Spinal cord (tissue), 4 donors: Measurements from ENCODE around the gene TAS2R31. TPM values are rescaled to one million over a fixed set of nuclear protein-coding genes. Genes with fewer than 3 reads are reported as not detected.

Experiments used
- polyA plus RNA-seq, 2 donors: library from polyadenylated mRNA; unstranded; fragments of 120-200 nt; gene quantifications; one replicate each; pipeline ENCODE4 v1.2.1, GENCODE V29; 2013; ENCODE audit not compliant: insufficient read length in 2 of 2
- total RNA-seq, 2 donors: library from RNA; depleted of rRNA in 1 of 2; stranded (reverse); fragments of 120-200 nt in 1 of 2; fragments of >200 nt in 1 of 2; gene quantifications; one replicate each; pipeline versions ENCODE4 v1.2.3 to v1.2.4, GENCODE V29; 2013 to 2014

Gene TAS2R31
- total and polyA plus RNA-seq, 4 donors, result 0.82 to 18.3 (median 4.7) TPM

Other genes starting within 250 kb of the TAS2R31 start
- under 1 TPM in 1 of 2 donors, not detected in 1; 0.33 TPM for gene TAS2R7, start 228.8 kb downstream of the TAS2R31 start, total RNA-seq
- gene TAS2R7, start 228.8 kb downstream of the TAS2R31 start, polyA plus RNA-seq, result not detected
- under 1 TPM; 0.11 to 0.89 TPM for gene TAS2R8, start 224.1 kb downstream of the TAS2R31 start, total RNA-seq
- gene TAS2R8, start 224.1 kb downstream of the TAS2R31 start, polyA plus RNA-seq, result not detected
- gene TAS2R9, start 221.2 kb downstream of the TAS2R31 start, total RNA-seq, result 1 to 10 TPM in 1 of 2 donors, under 1 TPM in 1; 0.44 to 1.4 TPM
- gene TAS2R9, start 221.2 kb downstream of the TAS2R31 start, polyA plus RNA-seq, result under 1 TPM in 1 of 2 donors, not detected in 1; 0.24 TPM
- gene TAS2R10, start 205.0 kb downstream of the TAS2R31 start, total RNA-seq, result 1 to 10 TPM; 1.8 to 4.5 TPM
- gene TAS2R10, start 205.0 kb downstream of the TAS2R31 start, polyA plus RNA-seq, result under 1 TPM; 0.74 to 0.86 TPM
- 10 to 100 TPM in 1 of 2 donors, 1 to 10 TPM in 1; 3.5 to 11.8 TPM for gene PRR4, start 181.9 kb downstream of the TAS2R31 start, total RNA-seq
- 10 to 100 TPM; 10.7 to 12.5 TPM for gene PRR4, start 181.9 kb downstream of the TAS2R31 start, polyA plus RNA-seq
- 10 to 100 TPM; 44.5 to 66.9 TPM for gene PRH1, start 147.2 kb downstream of the TAS2R31 start, total RNA-seq
- 10 to 100 TPM in 1 of 2 donors, 1 to 10 TPM in 1; 10.0 to 12.3 TPM for gene PRH1, start 147.2 kb downstream of the TAS2R31 start, polyA plus RNA-seq
- 10 to 100 TPM in 1 of 2 donors, 1 to 10 TPM in 1; 2.5 to 10.9 TPM for gene TAS2R13, start 121.8 kb downstream of the TAS2R31 start, total RNA-seq
- not detected for gene TAS2R13, start 121.8 kb downstream of the TAS2R31 start, polyA plus RNA-seq
- under 1 TPM in 1 of 2 donors, not detected in 1; 0.88 TPM for gene PRH2, start 102.2 kb downstream of the TAS2R31 start, total RNA-seq
- gene PRH2, start 102.2 kb downstream of the TAS2R31 start, polyA plus RNA-seq, result not detected
- 10 to 100 TPM in 1 of 2 donors, 1 to 10 TPM in 1; 3.0 to 13.3 TPM for gene TAS2R14, start 92.1 kb downstream of the TAS2R31 start, total RNA-seq
- 1 to 10 TPM; 4.6 to 5.3 TPM for gene TAS2R14, start 92.1 kb downstream of the TAS2R31 start, polyA plus RNA-seq
- 10 to 100 TPM in 1 of 2 donors, 1 to 10 TPM in 1; 3.9 to 10.9 TPM for gene TAS2R50, start 44.5 kb downstream of the TAS2R31 start, total RNA-seq
- under 1 TPM in 1 of 2 donors, not detected in 1; 0.17 TPM for gene TAS2R50, start 44.5 kb downstream of the TAS2R31 start, polyA plus RNA-seq
- 10 to 100 TPM in 1 of 2 donors, 1 to 10 TPM in 1; 3.4 to 14.6 TPM for gene TAS2R20, start 33.1 kb downstream of the TAS2R31 start, total RNA-seq
- gene TAS2R20, start 33.1 kb downstream of the TAS2R31 start, polyA plus RNA-seq, result 1 to 10 TPM; 2.1 to 2.6 TPM
- 10 to 100 TPM in 1 of 2 donors, 1 to 10 TPM in 1; 6.3 to 15.9 TPM for gene TAS2R19, start 8.8 kb downstream of the TAS2R31 start, total RNA-seq
- gene TAS2R19, start 8.8 kb downstream of the TAS2R31 start, polyA plus RNA-seq, result 1 to 10 TPM; 1.4 to 2.3 TPM
- gene TAS2R46, start 30.9 kb upstream of the TAS2R31 start, total RNA-seq, result 1 to 10 TPM; 2.1 to 7.5 TPM
- gene TAS2R46, start 30.9 kb upstream of the TAS2R31 start, polyA plus RNA-seq, result under 1 TPM in 1 of 2 donors, not detected in 1; 0.23 TPM
- gene TAS2R43, start 60.9 kb upstream of the TAS2R31 start, total RNA-seq, result 10 to 100 TPM in 1 of 2 donors, 1 to 10 TPM in 1; 3.4 to 10.8 TPM
- under 1 TPM; 0.42 to 0.63 TPM for gene TAS2R43, start 60.9 kb upstream of the TAS2R31 start, polyA plus RNA-seq
- gene TAS2R30, start 103.2 kb upstream of the TAS2R31 start, total RNA-seq, result 10 to 100 TPM in 1 of 2 donors, 1 to 10 TPM in 1; 5.7 to 17.0 TPM
- under 1 TPM; 0.14 to 0.19 TPM for gene TAS2R30, start 103.2 kb upstream of the TAS2R31 start, polyA plus RNA-seq
- 10 to 100 TPM; 12.6 to 13.3 TPM for gene SMIM10L1, start 139.8 kb upstream of the TAS2R31 start, total RNA-seq
- 10 to 100 TPM; 19.8 to 22.6 TPM for gene SMIM10L1, start 139.8 kb upstream of the TAS2R31 start, polyA plus RNA-seq
- not detected for gene TAS2R42, start 155.5 kb upstream of the TAS2R31 start, total RNA-seq
- under 1 TPM in 1 of 2 donors, not detected in 1; 0.23 TPM for gene TAS2R42, start 155.5 kb upstream of the TAS2R31 start, polyA plus RNA-seq
- not detected for gene PRB3, start 238.3 kb upstream of the TAS2R31 start, total RNA-seq
- under 1 TPM in 1 of 2 donors, not detected in 1; 0.32 TPM for gene PRB3, start 238.3 kb upstream of the TAS2R31 start, polyA plus RNA-seq